AG09319 (cell line): Measurements from ENCODE around the gene PELI2.

Experiments
- DNase-seq: peaks from one replicate; pipeline ENCODE4 v3.0.0-alpha.2; 2010; ENCODE audit warnings: low read depth; ENCODE audit errors: extremely low read depth
- CTCF ChIP-seq: IDR thresholded peaks from 2 replicates; pipeline ENCODE4 v1.5.1; 2011; ENCODE audit warnings: low read depth, mild to moderate bottlenecking, inconsistent platforms, low read length, moderate library complexity

PELI2 gene

DNA sequence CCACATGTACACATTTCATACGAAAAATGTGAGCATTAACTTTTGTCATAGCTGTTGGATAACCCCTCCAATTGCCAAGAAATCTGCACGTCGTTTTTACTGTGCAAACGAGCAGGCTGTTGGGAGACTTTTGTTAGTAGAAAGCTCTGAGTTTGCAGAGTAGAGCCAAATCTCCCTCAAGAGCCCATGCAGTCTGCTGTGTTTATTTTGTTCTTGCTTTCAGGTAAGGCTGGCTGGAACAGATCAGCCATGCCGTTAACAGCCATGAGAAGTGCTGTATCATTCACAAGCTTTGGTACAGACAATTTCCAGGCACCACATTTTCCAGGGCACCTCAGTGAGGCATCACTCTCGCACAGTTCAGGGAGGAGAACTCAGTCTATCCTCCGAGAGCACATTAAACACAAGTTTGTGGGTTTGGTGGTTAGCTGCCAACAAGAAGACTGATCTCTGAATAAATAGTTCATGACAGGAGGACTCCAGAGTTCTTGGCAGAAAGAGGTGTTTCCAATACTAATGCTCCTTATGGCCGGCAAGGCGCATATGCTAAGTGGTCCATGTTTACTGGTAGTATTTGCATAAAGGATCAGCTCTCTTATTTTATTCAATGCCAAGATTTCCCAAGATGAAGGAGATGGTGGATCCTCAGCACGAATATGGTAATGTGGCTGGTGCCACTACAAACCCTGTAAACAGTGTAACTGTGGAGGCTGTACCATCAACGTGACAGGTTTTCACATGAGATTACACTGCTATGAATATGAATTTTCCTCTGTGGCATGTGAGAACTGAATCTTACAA lies 30.3 kb upstream of the PELI2 start:
- TF ChIP-seq CTCF = no peak
- DNase-seq = no peak

- TF ChIP-seq CTCF = no peak
These were observed 29.3 kb upstream of the PELI2 start for GRCh38 chr14:56088941-56089340.

DNA sequence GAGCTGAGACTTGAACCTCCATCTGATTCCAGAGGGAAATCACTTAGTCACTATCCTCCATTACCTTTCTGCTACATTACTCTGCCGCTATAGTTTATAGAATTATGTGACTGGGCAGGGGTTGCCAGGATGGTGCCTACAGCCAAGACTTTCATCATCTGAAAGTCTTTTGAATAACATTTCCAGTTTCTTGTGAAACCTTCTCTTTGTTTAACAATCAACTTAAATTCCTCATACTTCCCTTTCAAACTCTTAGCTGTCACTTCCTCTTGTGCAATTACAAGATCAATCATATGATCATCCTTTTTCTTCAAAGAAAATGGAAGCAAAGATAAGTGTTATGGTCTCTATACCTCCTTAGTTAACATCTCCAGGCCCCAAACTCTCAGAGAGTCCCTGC lies 25.4 kb upstream of the PELI2 start:
- TF ChIP-seq CTCF = no peak
- no peak for DNase-seq

More at GRCh38 chr14:56088941-56089340, 29.3 kb upstream of the PELI2 start:
- no peak for DNase-seq

GRCh38 chr14:56094076-56094475 lies 24.1 kb upstream of the PELI2 start:
- no peak for TF ChIP-seq CTCF
- no peak for DNase-seq

DNA sequence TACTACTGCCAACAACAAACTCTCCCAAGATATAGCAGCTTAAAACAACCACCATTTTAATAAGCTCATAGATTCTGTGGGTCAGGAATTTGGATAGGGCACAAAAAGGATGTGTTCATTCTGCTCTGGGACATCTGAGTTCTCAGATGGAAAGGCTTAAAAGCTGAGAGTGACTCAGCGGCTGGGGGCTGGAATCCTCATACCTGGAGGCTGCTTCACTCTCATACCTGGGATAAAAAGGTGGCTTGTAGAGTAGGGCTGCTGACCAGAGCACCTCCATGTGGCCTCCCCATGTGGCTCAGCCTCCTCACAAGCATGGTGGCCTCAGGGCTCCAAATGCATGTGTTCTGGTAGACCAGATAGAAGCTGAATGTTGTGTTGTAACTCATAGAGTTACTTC lies 20.2 kb upstream of the PELI2 start:
- no peak for DNase-seq
- no peak for TF ChIP-seq CTCF

DNA sequence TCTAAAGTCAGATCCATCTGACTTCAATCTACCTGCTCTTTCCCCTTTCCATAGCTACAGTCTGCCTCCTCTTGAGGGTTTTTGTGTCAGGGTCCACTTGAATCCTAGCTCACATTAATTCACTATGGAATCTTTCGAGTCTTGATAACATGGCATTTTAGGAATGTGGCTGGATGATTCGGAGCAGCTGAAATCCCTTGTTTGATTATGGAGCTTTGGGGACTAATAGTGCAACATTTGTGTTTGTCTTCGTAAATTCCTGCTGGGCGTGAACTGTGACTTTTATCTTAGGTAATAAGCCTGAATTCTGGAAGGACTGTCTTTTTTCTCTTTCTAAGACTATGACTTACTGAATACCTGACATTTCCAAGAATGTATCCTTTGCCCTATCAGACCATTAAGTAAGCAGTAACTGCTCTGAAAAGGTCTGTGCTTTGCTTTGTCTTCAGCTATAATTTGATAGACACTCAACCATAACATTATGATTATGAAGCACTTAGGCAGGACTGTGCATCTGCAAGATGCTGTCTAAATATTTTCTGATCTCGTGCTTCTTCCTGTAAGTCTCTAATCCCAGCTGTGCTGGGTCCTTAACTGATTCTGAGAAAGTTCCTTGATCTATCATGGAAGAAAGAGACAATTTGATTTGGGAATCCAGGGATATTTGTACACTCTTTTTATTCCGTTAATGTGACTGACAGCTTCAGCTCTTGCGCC lies 19.0 kb upstream of the PELI2 start:
- no peak for TF ChIP-seq CTCF
- no peak for DNase-seq

GRCh38 chr14:56100556-56100955 lies 17.7 kb upstream of the PELI2 start:
- no peak for DNase-seq
- no peak for TF ChIP-seq CTCF
